Pancreas (tissue), 10 donors: ENCODE measurements around the gene HBS1L. TPM values are rescaled to one million over a fixed set of nuclear protein-coding genes. Genes with fewer than 3 reads are reported as not detected.

ENCODE experiments used
- ATAC-seq, 4 donors: fragments of 200-7000 bp; cut with Tn5 transposase; one replicate each; pipeline versions ENCODE4 v1.8.0 to v1.9.1; 2020; ENCODE audit warnings: mild to moderate bottlenecking in 4 of 4, moderate library complexity in 4 of 4
- DNase-seq, 6 donors: peaks; one replicate each; pipeline ENCODE4 v3.0.0-alpha.2; 2020
- FAIRE-seq: peaks from 2 replicates; lab custom pipeline; 2012; peaks lifted over from hg19 to GRCh38; lab: Jason Lieb, UNC
- H3K27ac ChIP-seq, 4 donors: fragments of 200-600 bp; sonication (generic); 1 replicate in 3 of 4; 2 replicates in 1 of 4; pipeline versions ENCODE4 v1.5.0 to v1.8.0; 2020
- H3K27me3 ChIP-seq, 4 donors: fragments of 200-600 bp; one replicate each; pipeline ENCODE4 v1.8.0; 2021
- H3K36me3 ChIP-seq, 3 donors: fragments of 200-600 bp; sonication (generic) in 1 of 3; one replicate each; pipeline versions ENCODE4 v1.5.0 to v1.8.0; 2020 to 2021
- H3K4me1 ChIP-seq, 3 donors: fragments of 200-600 bp; one replicate each; pipeline ENCODE4 v1.8.0; 2021
- H3K4me3 ChIP-seq, 4 donors: fragments of 200-600 bp; sonication (generic) in 2 of 4; one replicate each; pipeline versions ENCODE4 v1.5.0 to v1.8.0; 2020 to 2021
- H3K9me3 ChIP-seq, 4 donors: fragments of 200-600 bp; one replicate each; pipeline ENCODE4 v1.8.0; 2021
- CTCF ChIP-seq, 4 donors: fragments of 200-600 bp; sonication (generic) in 3 of 4; IDR thresholded peaks; one replicate each; pipeline versions ENCODE4 v1.5.0 to v1.8.0; 2021; ENCODE audit warnings: antibody characterized with exemption in 4 of 4
- WGBS, 2 donors: extraction: QIAGEN DNeasy Blood & Tissue Kit; methylation state at CpG; one replicate each; pipeline ENCODE4 v1.1.7; 2013; 5-methylcytosine and 5-hydroxymethylcytosine counted together
- intact Hi-C, 3 donors: fragments of 100-400 bp; cut with DNase I; formaldehyde crosslinking; loops; one replicate each; pipeline versions ENCODE4 v1.11.1 to v1.14.2; 2022
- polyA plus RNA-seq, 2 donors: library from polyadenylated mRNA; stranded (reverse); fragments of 200-250 nt; gene quantifications; one replicate each; pipeline ENCODE4 v1.2.3, GENCODE V29; 2013
- total RNA-seq, 6 donors: library from RNA; stranded (reverse); fragmentation: NEBNext Ultra II Directional in 4 of 6; extraction: Animal tissue kit (Norgen Biotek cat#: 25700) in 4 of 6; gene quantifications; one replicate each; pipeline versions ENCODE4 v1.2.1 to v1.2.4, GENCODE V29; 2021 to 2023
- donor health status: healthy with polysubstance abuse.
- donor health status: DM: no; HTN: no; CAD: no; lungs with moderate emphysema.
- donor health status: DM: no; HTN: no; CAD: no.
- donor health status: control.
- donor health status: control.
- donor health status: Bipolar disorder and iron deficiency.
- donor health status: DM: yes; HTN: yes; CAD: no.
- donor health status: DM: no; HTN: no; CAD: no.
- donor health status: DM: no; HTN: no; CAD: no.
- donor health status: DM: yes; HTN: yes; CAD: no.

HBS1L gene
- total and polyA plus RNA-seq, 8 donors, result 10.3 to 41.5 (median 38.9) TPM

- FAIRE-seq, result no peak
- H3K27me3 ChIP-seq, result no peaks in the 10 kb centered on the region
- no peak for DNase-seq
- TF ChIP-seq CTCF (IDR thresholded peaks at IDR 0.05), result no peak
- H3K36me3 ChIP-seq, result no peaks in the 10 kb centered on the region
- intact Hi-C loops, result loop anchor here in 1 of 3 donors (10.0 kb wide), 1 partner anchor 782 kb away; no protein-coding TSS in a partner anchor
- H3K4me1 ChIP-seq, result no peaks in the 10 kb centered on the region
- no peak overlapping the region for H3K4me3 ChIP-seq
- no peaks in the 10 kb centered on the region for H3K9me3 ChIP-seq
- no peak for ATAC-seq
- 89 to 91% methylated on average over 5 of the region's 5 CpGs for WGBS, 2 donors
- H3K27ac ChIP-seq, result no peak overlapping the region
These were observed 118.1 kb downstream of the HBS1L start for GRCh38 chr6:134936476-134936875.

GRCh38 chr6:134934793-134935485 lies 119.7 kb downstream of the HBS1L start:
- 83 to 86% methylated on average over 5 of the region's 5 CpGs for WGBS, 2 donors

DNA sequence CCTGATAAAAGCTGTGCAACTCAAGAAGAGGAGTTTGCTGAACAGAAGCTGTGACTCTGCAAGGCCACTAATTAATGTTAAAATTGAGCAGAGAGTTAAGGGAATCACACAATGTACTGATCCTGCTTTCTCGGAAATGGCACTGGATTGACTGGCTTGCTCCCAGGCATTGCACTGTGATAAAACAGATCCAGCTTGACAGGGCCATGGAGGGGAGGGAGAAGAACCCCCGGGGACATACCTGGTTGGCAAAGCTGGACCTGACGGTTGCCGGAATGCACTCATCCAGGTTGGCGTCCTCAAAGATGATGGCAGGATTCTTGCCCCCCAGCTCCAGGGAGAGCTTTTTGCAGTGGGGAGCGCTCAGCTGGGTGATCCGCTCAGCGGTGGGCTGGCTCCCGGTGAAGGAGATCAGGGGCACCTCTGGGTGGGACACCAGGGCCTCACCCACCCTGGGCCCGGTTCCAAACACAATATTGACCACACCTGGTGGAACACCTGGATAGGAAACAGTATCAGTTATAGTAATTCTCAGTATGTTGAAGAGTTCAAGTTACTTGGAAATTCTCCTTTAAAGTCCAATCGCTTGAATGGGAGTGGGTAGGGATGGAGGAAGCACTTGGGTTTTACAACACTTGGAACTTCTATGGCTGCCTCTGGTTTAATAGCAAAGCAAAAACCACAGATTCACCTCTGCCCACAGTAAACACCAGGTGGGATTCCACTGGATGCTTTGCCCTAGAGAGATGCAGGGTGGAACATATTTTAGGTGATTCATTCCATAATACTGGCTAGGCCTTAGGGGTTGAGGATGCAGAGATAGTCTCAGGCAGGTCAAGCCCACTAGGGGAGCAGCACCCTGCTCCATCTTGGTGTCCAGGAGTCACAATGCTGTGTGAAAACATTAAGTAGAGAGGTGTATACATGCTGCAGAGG lies 121.8 kb downstream of the HBS1L start:
- H3K27ac ChIP-seq, result no peak overlapping the region
- TF ChIP-seq CTCF (IDR thresholded peaks at IDR 0.05), result no peak
- no peak for DNase-seq
- H3K36me3 ChIP-seq, result no peaks in the 10 kb centered on the region
- no peak for FAIRE-seq
- 88% methylated on average over 11 of the region's 11 CpGs for whole genome bisulfite sequencing, 2 donors
- no peak for ATAC-seq
- intact Hi-C loops, result loop anchor here in 1 of 3 donors (10.0 kb wide), 1 partner anchor 778 kb away; no protein-coding TSS in a partner anchor
- no peak overlapping the region for H3K4me3 ChIP-seq
- no peaks in the 10 kb centered on the region for H3K4me1 ChIP-seq
- no peaks in the 10 kb centered on the region for H3K9me3 ChIP-seq
- H3K27me3 ChIP-seq, result no peaks in the 10 kb centered on the region

More at GRCh38 chr6:134934793-134935485, 119.7 kb downstream of the HBS1L start:
- no peak overlapping the region for H3K4me3 ChIP-seq
- H3K36me3 ChIP-seq, result no peaks in the 10 kb centered on the region
- no peaks in the 10 kb centered on the region for H3K4me1 ChIP-seq
- ATAC-seq, result no peak
- no peak overlapping the region for H3K27ac ChIP-seq
- TF ChIP-seq CTCF (IDR thresholded peaks at IDR 0.05), result no peak
- H3K9me3 ChIP-seq, result no peaks in the 10 kb centered on the region
- FAIRE-seq, result no peak
- DNase-seq, result no peak
- intact Hi-C loops, result loop anchor here in 1 of 3 donors (10.0 kb wide), 1 partner anchor 780 kb away; no protein-coding TSS in a partner anchor
- H3K27me3 ChIP-seq, result no peaks in the 10 kb centered on the region

- intact Hi-C loops, result loop anchor here in 1 of 3 donors (10.0 kb wide), 1 partner anchor 777 kb away; no protein-coding TSS in a partner anchor
- DNase-seq (no peak), FAIRE-seq (no peak), ATAC-seq (no peak)
- Histone ChIP-seq H3K36me3 (no peaks in the 10 kb centered on the region), H3K4me1 (no peaks in the 10 kb centered on the region), H3K27me3 (no peaks in the 10 kb centered on the region), H3K9me3 (no peaks in the 10 kb centered on the region), H3K27ac (no peak overlapping the region), H3K4me3 (no peak overlapping the region)
- TF ChIP-seq CTCF (IDR thresholded peaks at IDR 0.05), result no peak
- WGBS, 2 donors, result 68 to 81% methylated on average over 5 of the region's 5 CpGs
These were observed 122.5 kb downstream of the HBS1L start for GRCh38 chr6:134932098-134932497.
